A549 (cell line): Measurements from ENCODE around the gene ZNF827. TPM values are rescaled to one million over a fixed set of nuclear protein-coding genes. Genes with fewer than 3 reads are reported as not detected.
A peak's percentile ranks its signal among the peaks of the same experiment; 100 is the strongest.

ENCODE experiments used
- ATAC-seq, 2 experiments: fragments of 200-7000 bp in 1 of 2; fragments of >200 bp in 1 of 2; cut with Nextera tagmentation in 1 of 2; cut with Tn5 transposase in 1 of 2; 3 replicates each; pipeline versions ENCODE4 v1.8.0 to v1.9.1; 2018 to 2020; ENCODE audit warnings: mild to moderate bottlenecking in 1 of 2, moderate library complexity in 1 of 2
- CTCF ChIA-PET: fragments of 300-600 bp; sonication (Branson Sonifier 250); formaldehyde crosslinking; extraction: SDS; loops from one replicate; lab custom pipeline; 2021; ENCODE audit warnings: antibody characterized with exemption, inconsistent platforms; lab: Yijun Ruan, JAX
- POLR2A ChIA-PET: fragments of 350-600 bp; formaldehyde crosslinking; extraction: SDS; loops from one replicate; lab custom pipeline; 2021; ENCODE audit warnings: antibody characterized with exemption, inconsistent platforms; lab: Yijun Ruan, JAX
- DNase-seq, 2 experiments: peaks; one replicate each; pipeline versions ENCODE4 v3.0.0 to v3.0.0-alpha.2; 2011 to 2016; ENCODE audit warnings: low read depth in 1 of 2, low spot score in 1 of 2
- FAIRE-seq: peaks from 2 replicates; lab custom pipeline; 2011; peaks lifted over from hg19 to GRCh38; lab: Jason Lieb, UNC
- H3K27ac ChIP-seq, 2 experiments: fragments of >200 bp; sonication (Bioruptor Twin); formaldehyde crosslinking; 3 replicates each; pipeline ENCODE4 v1.5.1; 2016 to 2017
- H3K4me1 ChIP-seq: fragments of >200 bp; sonication (Bioruptor Twin); formaldehyde crosslinking; 3 replicates; pipeline ENCODE4 v1.6.1; 2016
- H3K4me2 ChIP-seq: fragments of >200 bp; sonication (Bioruptor Twin); formaldehyde crosslinking; 3 replicates; pipeline ENCODE4 v1.6.1; 2016
- H3K4me3 ChIP-seq: fragments of >200 bp; sonication (Bioruptor Twin); formaldehyde crosslinking; 3 replicates; pipeline ENCODE4 v1.5.1; 2016
- H3K9me3 ChIP-seq: fragments of >200 bp; sonication (Bioruptor Twin); formaldehyde crosslinking; 3 replicates; pipeline ENCODE4 v1.6.1; 2016
- BHLHE40 ChIP-seq: IDR thresholded peaks from 2 replicates; pipeline ENCODE4 v1.6.1; 2012; ENCODE audit warnings: low read depth, low read length, inconsistent platforms
- CEBPB ChIP-seq, 2 experiments: fragments of >200 bp in 1 of 2; sonication (Bioruptor Twin) in 1 of 2; formaldehyde crosslinking in 1 of 2; IDR thresholded peaks; 2 replicates each; pipeline ENCODE4 v1.6.1; 2012 to 2016
- CHD2 ChIP-seq: fragments of 150-350 bp; IDR thresholded peaks from 2 replicates; pipeline ENCODE4 v1.6.1; 2014; ENCODE audit warnings: low read length; ENCODE audit not compliant: partially characterized antibody
- CHD4 ChIP-seq: fragments of 200-600 bp; sonication (generic); IDR thresholded peaks from 2 replicates; pipeline ENCODE4 v1.6.1; 2016; ENCODE audit warnings: antibody characterized with exemption, mild to moderate bottlenecking, borderline replicate concordance
- FOSB ChIP-seq: fragments of 250-450 bp; sonication (Bioruptor Pico); IDR thresholded peaks from 2 replicates; pipeline ENCODE4 v1.5.0; 2020; ENCODE audit warnings: mild to moderate bottlenecking, moderate library complexity
- GATA3 ChIP-seq: IDR thresholded peaks from 2 replicates; pipeline ENCODE4 v1.6.1; 2012; ENCODE audit warnings: borderline replicate concordance
- HEYL ChIP-seq: fragments of 250-450 bp; sonication (Bioruptor Pico); IDR thresholded peaks from 2 replicates; pipeline ENCODE4 v1.8.0; 2021; ENCODE audit warnings: mild to moderate bottlenecking, moderate library complexity
- HMGXB4 ChIP-seq: fragments of 250-450 bp; sonication (Bioruptor Pico); IDR thresholded peaks from 2 replicates; pipeline ENCODE4 v1.5.0; 2021; ENCODE audit warnings: mild to moderate bottlenecking, moderate library complexity, borderline replicate concordance
- JUNB ChIP-seq: fragments of >200 bp; sonication (Bioruptor Twin); formaldehyde crosslinking; IDR thresholded peaks from 2 replicates; pipeline ENCODE4 v1.6.1; 2016
- KDM5A ChIP-seq: fragments of 200-600 bp; sonication (generic); IDR thresholded peaks from 2 replicates; pipeline ENCODE4 v1.6.1; 2016; ENCODE audit warnings: antibody characterized with exemption, mild to moderate bottlenecking
- MAZ ChIP-seq: fragments of 150-350 bp; IDR thresholded peaks from 2 replicates; pipeline ENCODE4 v1.6.1; 2014; ENCODE audit warnings: antibody characterized with exemption, low read depth, low read length, borderline replicate concordance
- MYC ChIP-seq: IDR thresholded peaks from 2 replicates; pipeline ENCODE4 v1.6.1; 2012; ENCODE audit warnings: mild to moderate bottlenecking, inconsistent platforms, low read length, improper control_type of control experiment, borderline replicate concordance
- NPAS2 ChIP-seq: fragments of 250-450 bp; sonication (Bioruptor Pico); IDR thresholded peaks from 2 replicates; pipeline ENCODE4 v1.8.0; 2022; ENCODE audit warnings: mild to moderate bottlenecking, moderate library complexity, borderline replicate concordance
- NR3C1 ChIP-seq: fragments of >200 bp; sonication (Bioruptor Twin); formaldehyde crosslinking; IDR thresholded peaks from 3 replicates; pipeline ENCODE4 v1.6.1; 2017
- POLR2A ChIP-seq: IDR thresholded peaks from 2 replicates; pipeline ENCODE4 v1.6.1; 2012; ENCODE audit warnings: mild to moderate bottlenecking, low read length
- POLR2AphosphoS2 ChIP-seq: conservative IDR thresholded peaks from 2 replicates; pipeline ENCODE4 v1.6.1; 2012; ENCODE audit warnings: low read length, improper control_type of control experiment, inconsistent platforms
- RCOR1 ChIP-seq: fragments of 150-350 bp; IDR thresholded peaks from 2 replicates; pipeline ENCODE4 v1.6.1; 2014; ENCODE audit warnings: antibody characterized with exemption, low read length, low read depth
- RNF2 ChIP-seq: fragments of 200-600 bp; sonication (generic); IDR thresholded peaks from 2 replicates; pipeline ENCODE4 v1.6.1; 2016; ENCODE audit warnings: low read depth, mild to moderate bottlenecking, antibody characterized with exemption, moderate library complexity, borderline replicate concordance
- TFCP2L1 ChIP-seq: fragments of 250-450 bp; sonication (Bioruptor Pico); IDR thresholded peaks from 2 replicates; pipeline ENCODE4 v1.5.0; 2021; ENCODE audit warnings: mild to moderate bottlenecking
- ZSCAN20 ChIP-seq: fragments of 250-450 bp; sonication (Bioruptor Pico); IDR thresholded peaks from 2 replicates; pipeline ENCODE4 v1.8.0; 2022; ENCODE audit warnings: mild to moderate bottlenecking, moderate library complexity
- whole genome bisulfite sequencing: methylation state at CpG from one replicate; pipeline ENCODE4 v1.1.6; 2017; ENCODE audit errors: missing lambda C conversion rate; 5-methylcytosine and 5-hydroxymethylcytosine counted together
- polyA plus RNA-seq, 4 experiments: library from polyadenylated mRNA; depleted of rRNA in 3 of 4; stranded (reverse); fragments of >200 nt; fragmentation: RNase III in 1 of 4; extraction: RNeasy Plus Mini Kit Qiagen cat#74134 plus additional on column Dnase treatment in 1 of 4; gene quantifications; 2 replicates in 3 of 4; 3 replicates in 1 of 4; pipeline ENCODE4 v1.2.3, GENCODE V29; 2011 to 2017
- TF ChIP-seq, protein P1 (sequence below): fragments of 450-650 bp; IDR thresholded peaks from 2 replicates; pipeline ENCODE4 v1.6.1; 2014; ENCODE audit warnings: antibody characterized with exemption
- TF ChIP-seq, protein P2 (sequence below): fragments of 200-600 bp; sonication (generic); IDR thresholded peaks from 2 replicates; pipeline ENCODE4 v1.6.1; 2016; ENCODE audit warnings: antibody characterized with exemption, mild to moderate bottlenecking, moderate library complexity
- TF ChIP-seq, protein P3 (sequence below): fragments of 150-350 bp; IDR thresholded peaks from 2 replicates; pipeline ENCODE4 v1.6.1; 2014; ENCODE audit warnings: low read depth, mild to moderate bottlenecking, low read length

The ZNF827 gene
- polyA plus RNA-seq, 2 of the 4 experiments (the other 2 are of a cell fraction) = 3.8 to 4.2 TPM

GRCh38 chr4:145909773-145910172 is 28.9 kb downstream of the ZNF827 start:
- FAIRE-seq (no peak), ATAC-seq (peak; percentile 57 to 73; a peak in 3 of 6 replicates), DNase-seq (peak; percentile 2 to 6)
- WGBS = 48% methylated on average over 11 of the region's 12 CpGs
- TF ChIP-seq BHLHE40 = no peak
- no peak for TF ChIP-seq KDM5A
- no peak for TF ChIP-seq RNF2
- no peak for TF ChIP-seq GATA3
- no peak for TF ChIP-seq POLR2A
- no peak for TF ChIP-seq FOSB (CRISPR knock-in tag)
- no peak for TF ChIP-seq CHD4
- no peak for TF ChIP-seq MAZ
- TF ChIP-seq NPAS2 (CRISPR knock-in tag) = no peak
- no peak for TF ChIP-seq MYC
- no peak for TF ChIP-seq HEYL
- no peak for TF ChIP-seq NR3C1
- no peak for TF ChIP-seq RCOR1
- no peak for TF ChIP-seq HMGXB4
- Histone ChIP-seq H3K4me3 (peak overlapping the region; percentile 30), H3K4me1 (no peaks in the 10 kb centered on the region), H3K9me3 (no peaks in the 10 kb centered on the region), H3K27ac (peak overlapping the region; percentile 34 to 63; a peak in 5 of 6 replicates), H3K4me2 (peak overlapping the region; percentile 67)
- POLR2A ChIA-PET = no interaction called here
- CTCF ChIA-PET = no interaction called here

- Histone ChIP-seq H3K9me3 (no peaks in the 10 kb centered on the region), H3K4me1 (no peaks in the 10 kb centered on the region), H3K27ac (peak overlapping the region; percentile 34 to 63; a peak in 4 of 6 replicates), H3K4me3 (peak overlapping the region; percentile 30), H3K4me2 (peak overlapping the region; percentile 67)
- TF ChIP-seq, protein P1, sequence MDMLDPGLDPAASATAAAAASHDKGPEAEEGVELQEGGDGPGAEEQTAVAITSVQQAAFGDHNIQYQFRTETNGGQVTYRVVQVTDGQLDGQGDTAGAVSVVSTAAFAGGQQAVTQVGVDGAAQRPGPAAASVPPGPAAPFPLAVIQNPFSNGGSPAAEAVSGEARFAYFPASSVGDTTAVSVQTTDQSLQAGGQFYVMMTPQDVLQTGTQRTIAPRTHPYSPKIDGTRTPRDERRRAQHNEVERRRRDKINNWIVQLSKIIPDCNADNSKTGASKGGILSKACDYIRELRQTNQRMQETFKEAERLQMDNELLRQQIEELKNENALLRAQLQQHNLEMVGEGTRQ = peak; percentile 37
- no peak for TF ChIP-seq TFCP2L1 (CRISPR knock-in tag)
- ChIA-PET POLR2A (no interaction called here), CTCF (no interaction called here)
- 54% methylated on average over 7 of the region's 7 CpGs for WGBS
- peak; percentile 99 to 100 for ATAC-seq
- peak; percentile 64 to 74 for DNase-seq
- FAIRE-seq = no peak
Measured at GRCh38 chr4:145909281-145909715, 29.3 kb downstream of the ZNF827 start.

- no peak for FAIRE-seq
- H3K4me3 ChIP-seq = no peak overlapping the region
- no peak overlapping the region for H3K27ac ChIP-seq
- no peaks in the 10 kb centered on the region for H3K9me3 ChIP-seq
- no peak overlapping the region for H3K4me2 ChIP-seq
- no peak for ATAC-seq
- H3K4me1 ChIP-seq = no peaks in the 10 kb centered on the region
- 79% methylated on average over 3 of the region's 3 CpGs for WGBS
- ChIA-PET POLR2A (no interaction called here), CTCF (interaction anchor here (1.3 kb wide), 1 partner anchor 20 kb away, joined by 3 read pairs; no protein-coding TSS in a partner anchor)
- DNase-seq = no peak
- TF ChIP-seq, protein P2, sequence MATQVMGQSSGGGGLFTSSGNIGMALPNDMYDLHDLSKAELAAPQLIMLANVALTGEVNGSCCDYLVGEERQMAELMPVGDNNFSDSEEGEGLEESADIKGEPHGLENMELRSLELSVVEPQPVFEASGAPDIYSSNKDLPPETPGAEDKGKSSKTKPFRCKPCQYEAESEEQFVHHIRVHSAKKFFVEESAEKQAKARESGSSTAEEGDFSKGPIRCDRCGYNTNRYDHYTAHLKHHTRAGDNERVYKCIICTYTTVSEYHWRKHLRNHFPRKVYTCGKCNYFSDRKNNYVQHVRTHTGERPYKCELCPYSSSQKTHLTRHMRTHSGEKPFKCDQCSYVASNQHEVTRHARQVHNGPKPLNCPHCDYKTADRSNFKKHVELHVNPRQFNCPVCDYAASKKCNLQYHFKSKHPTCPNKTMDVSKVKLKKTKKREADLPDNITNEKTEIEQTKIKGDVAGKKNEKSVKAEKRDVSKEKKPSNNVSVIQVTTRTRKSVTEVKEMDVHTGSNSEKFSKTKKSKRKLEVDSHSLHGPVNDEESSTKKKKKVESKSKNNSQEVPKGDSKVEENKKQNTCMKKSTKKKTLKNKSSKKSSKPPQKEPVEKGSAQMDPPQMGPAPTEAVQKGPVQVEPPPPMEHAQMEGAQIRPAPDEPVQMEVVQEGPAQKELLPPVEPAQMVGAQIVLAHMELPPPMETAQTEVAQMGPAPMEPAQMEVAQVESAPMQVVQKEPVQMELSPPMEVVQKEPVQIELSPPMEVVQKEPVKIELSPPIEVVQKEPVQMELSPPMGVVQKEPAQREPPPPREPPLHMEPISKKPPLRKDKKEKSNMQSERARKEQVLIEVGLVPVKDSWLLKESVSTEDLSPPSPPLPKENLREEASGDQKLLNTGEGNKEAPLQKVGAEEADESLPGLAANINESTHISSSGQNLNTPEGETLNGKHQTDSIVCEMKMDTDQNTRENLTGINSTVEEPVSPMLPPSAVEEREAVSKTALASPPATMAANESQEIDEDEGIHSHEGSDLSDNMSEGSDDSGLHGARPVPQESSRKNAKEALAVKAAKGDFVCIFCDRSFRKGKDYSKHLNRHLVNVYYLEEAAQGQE = no peak
- TF ChIP-seq HEYL (no peak), ZSCAN20 (CRISPR knock-in tag) (no peak), POLR2A (no peak), JUNB (no peak), BHLHE40 (no peak), CHD4 (no peak), CHD2 (no peak), FOSB (CRISPR knock-in tag) (no peak), POLR2AphosphoS2 (no peak), CEBPB (IDR thresholded peaks at IDR 0.05) (no peak)
- TF ChIP-seq, protein P3, sequence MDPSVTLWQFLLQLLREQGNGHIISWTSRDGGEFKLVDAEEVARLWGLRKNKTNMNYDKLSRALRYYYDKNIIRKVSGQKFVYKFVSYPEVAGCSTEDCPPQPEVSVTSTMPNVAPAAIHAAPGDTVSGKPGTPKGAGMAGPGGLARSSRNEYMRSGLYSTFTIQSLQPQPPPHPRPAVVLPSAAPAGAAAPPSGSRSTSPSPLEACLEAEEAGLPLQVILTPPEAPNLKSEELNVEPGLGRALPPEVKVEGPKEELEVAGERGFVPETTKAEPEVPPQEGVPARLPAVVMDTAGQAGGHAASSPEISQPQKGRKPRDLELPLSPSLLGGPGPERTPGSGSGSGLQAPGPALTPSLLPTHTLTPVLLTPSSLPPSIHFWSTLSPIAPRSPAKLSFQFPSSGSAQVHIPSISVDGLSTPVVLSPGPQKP = no peak
Measured at GRCh38 chr4:145907812-145908211, 30.8 kb downstream of the ZNF827 start.
